SK-N-SH treated with all-trans-retinoic acid at 6 μM for 48 hours (cell line): ENCODE measurements around the gene PPME1.

Experiments used
- ARNTL ChIP-seq: fragments of 450-650 bp; formaldehyde crosslinking; IDR thresholded peaks from 2 replicates; pipeline ENCODE4 v1.5.0; 2020; ENCODE audit warnings: low read depth, mild to moderate bottlenecking, moderate library complexity, borderline replicate concordance
- ISL1 ChIP-seq: fragments of 250-450 bp; sonication (Bioruptor Pico); IDR thresholded peaks from 2 replicates; pipeline ENCODE4 v2.1.2; 2022; ENCODE audit warnings: mild to moderate bottlenecking, moderate library complexity
- PPARA ChIP-seq: fragments of 250-450 bp; sonication (Bioruptor Pico); IDR thresholded peaks from 2 replicates; pipeline ENCODE4 v1.5.0; 2020; ENCODE audit warnings: mild to moderate bottlenecking, borderline replicate concordance
- RARB ChIP-seq: fragments of 250-450 bp; sonication (Bioruptor Pico); IDR thresholded peaks from 2 replicates; pipeline ENCODE4 v1.8.0; 2021; ENCODE audit warnings: mild to moderate bottlenecking, moderate library complexity
- ZC3H10 ChIP-seq: fragments of 250-450 bp; sonication (Bioruptor Pico); IDR thresholded peaks from 2 replicates; pipeline ENCODE4 v1.5.1; 2021; ENCODE audit warnings: mild to moderate bottlenecking, moderate library complexity
- TF ChIP-seq, protein P1 (sequence below): fragments of 250-450 bp; sonication (Bioruptor Pico); IDR thresholded peaks from 2 replicates; pipeline ENCODE4 v1.8.0; 2021; ENCODE audit warnings: low read depth, mild to moderate bottlenecking, moderate library complexity, borderline replicate concordance
- TF ChIP-seq, protein P2 (sequence below): fragments of 250-450 bp; sonication (Bioruptor Pico); IDR thresholded peaks from 2 replicates; pipeline ENCODE4 v1.5.1; 2020; ENCODE audit warnings: low read depth, mild to moderate bottlenecking, moderate library complexity
- TF ChIP-seq, protein P3 (sequence below): fragments of 250-450 bp; sonication (Bioruptor Pico); IDR thresholded peaks from 2 replicates; pipeline ENCODE4 v1.5.1; 2021; ENCODE audit warnings: mild to moderate bottlenecking, moderate library complexity

DNA sequence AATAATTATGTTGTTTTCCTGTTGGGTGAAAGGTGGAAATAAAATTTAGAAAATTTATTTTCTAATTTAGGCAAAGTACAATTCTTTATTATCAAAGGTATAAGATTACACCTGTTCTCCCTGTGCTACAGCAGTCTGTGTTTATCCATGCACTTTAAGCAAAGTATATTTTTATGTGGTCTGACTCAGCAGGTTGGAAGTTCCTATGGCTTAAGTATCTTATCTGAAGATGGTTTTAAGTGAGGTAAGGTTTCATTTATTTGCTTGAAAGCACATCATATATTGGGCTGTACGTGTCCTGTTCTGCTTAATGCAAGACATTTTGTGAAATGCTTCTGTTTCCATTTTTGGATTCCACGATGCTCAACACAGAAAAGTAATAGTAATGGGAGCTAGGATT lies 14.6 kb downstream of the PPME1 start:
- TF ChIP-seq ARNTL (CRISPR knock-in tag): no peak
- no peak for TF ChIP-seq PPARA (CRISPR knock-in tag)
- TF ChIP-seq, protein P1, sequence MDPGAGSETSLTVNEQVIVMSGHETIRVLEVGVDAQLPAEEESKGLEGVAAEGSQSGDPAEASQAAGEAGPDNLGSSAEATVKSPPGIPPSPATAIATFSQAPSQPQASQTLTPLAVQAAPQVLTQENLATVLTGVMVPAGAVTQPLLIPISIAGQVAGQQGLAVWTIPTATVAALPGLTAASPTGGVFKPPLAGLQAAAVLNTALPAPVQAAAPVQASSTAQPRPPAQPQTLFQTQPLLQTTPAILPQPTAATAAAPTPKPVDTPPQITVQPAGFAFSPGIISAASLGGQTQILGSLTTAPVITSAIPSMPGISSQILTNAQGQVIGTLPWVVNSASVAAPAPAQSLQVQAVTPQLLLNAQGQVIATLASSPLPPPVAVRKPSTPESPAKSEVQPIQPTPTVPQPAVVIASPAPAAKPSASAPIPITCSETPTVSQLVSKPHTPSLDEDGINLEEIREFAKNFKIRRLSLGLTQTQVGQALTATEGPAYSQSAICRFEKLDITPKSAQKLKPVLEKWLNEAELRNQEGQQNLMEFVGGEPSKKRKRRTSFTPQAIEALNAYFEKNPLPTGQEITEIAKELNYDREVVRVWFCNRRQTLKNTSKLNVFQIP (CRISPR knock-in tag): no peak
- TF ChIP-seq ZC3H10: no peak
- no peak; the same call in 1 of the 2 replicates for TF ChIP-seq ISL1 (CRISPR knock-in tag)
- no peak for TF ChIP-seq RARB (CRISPR knock-in tag)
- TF ChIP-seq, protein P2, sequence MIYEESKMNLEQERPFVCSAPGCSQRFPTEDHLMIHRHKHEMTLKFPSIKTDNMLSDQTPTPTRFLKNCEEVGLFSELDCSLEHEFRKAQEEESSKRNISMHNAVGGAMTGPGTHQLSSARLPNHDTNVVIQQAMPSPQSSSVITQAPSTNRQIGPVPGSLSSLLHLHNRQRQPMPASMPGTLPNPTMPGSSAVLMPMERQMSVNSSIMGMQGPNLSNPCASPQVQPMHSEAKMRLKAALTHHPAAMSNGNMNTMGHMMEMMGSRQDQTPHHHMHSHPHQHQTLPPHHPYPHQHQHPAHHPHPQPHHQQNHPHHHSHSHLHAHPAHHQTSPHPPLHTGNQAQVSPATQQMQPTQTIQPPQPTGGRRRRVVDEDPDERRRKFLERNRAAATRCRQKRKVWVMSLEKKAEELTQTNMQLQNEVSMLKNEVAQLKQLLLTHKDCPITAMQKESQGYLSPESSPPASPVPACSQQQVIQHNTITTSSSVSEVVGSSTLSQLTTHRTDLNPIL (CRISPR knock-in tag): no peak
- TF ChIP-seq, protein P3, sequence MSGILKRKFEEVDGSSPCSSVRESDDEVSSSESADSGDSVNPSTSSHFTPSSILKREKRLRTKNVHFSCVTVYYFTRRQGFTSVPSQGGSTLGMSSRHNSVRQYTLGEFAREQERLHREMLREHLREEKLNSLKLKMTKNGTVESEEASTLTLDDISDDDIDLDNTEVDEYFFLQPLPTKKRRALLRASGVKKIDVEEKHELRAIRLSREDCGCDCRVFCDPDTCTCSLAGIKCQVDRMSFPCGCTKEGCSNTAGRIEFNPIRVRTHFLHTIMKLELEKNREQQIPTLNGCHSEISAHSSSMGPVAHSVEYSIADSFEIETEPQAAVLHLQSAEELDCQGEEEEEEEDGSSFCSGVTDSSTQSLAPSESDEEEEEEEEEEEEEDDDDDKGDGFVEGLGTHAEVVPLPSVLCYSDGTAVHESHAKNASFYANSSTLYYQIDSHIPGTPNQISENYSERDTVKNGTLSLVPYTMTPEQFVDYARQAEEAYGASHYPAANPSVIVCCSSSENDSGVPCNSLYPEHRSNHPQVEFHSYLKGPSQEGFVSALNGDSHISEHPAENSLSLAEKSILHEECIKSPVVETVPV: no peak
